LNCAP (cell line): ENCODE results near the gene PNPLA8.

Experiments used
- CTCF ChIP-seq: fragments of 450-650 bp; IDR thresholded peaks from 2 replicates; pipeline ENCODE4 v1.5.1; 2017; ENCODE audit warnings: mild to moderate bottlenecking

PNPLA8 gene

GRCh38 chr7:108525985-108526767, at the start of gene PNPLA8:
TSS of gene PNPLA8 (minus strand) at chr7:108526135. CDS start at chr7:108515491, 10,644 bp downstream.
- no peak for TF ChIP-seq CTCF

GRCh38 chr7:108575156-108575555, 49.2 kb upstream of the PNPLA8 start:
- no peak for TF ChIP-seq CTCF

- TF ChIP-seq CTCF = no peak
Measured at GRCh38 chr7:108572480-108572879, 46.5 kb upstream of the PNPLA8 start.

GRCh38 chr7:108570146-108570755, 44.3 kb upstream of the PNPLA8 start:
- no peak for TF ChIP-seq CTCF

- TF ChIP-seq CTCF = no peak
Measured at GRCh38 chr7:108569381-108570145, 43.6 kb upstream of the PNPLA8 start, which contains the start of the genes DNAJB9 and THAP5. TSS of gene DNAJB9 (plus strand) at chr7:108569874. CDS start at chr7:108571727, 1,853 bp downstream. TSS of gene THAP5 (minus strand) at chr7:108569706. CDS start at chr7:108569569, 137 bp downstream.

- no peak for TF ChIP-seq CTCF
Measured at GRCh38 chr7:108568801-108569380, 43.0 kb upstream of the PNPLA8 start.

- TF ChIP-seq CTCF = no peak
Measured at GRCh38 chr7:108565987-108566386, 40.1 kb upstream of the PNPLA8 start.
